ENCODE measurements around the gene XPNPEP3.

DNA sequence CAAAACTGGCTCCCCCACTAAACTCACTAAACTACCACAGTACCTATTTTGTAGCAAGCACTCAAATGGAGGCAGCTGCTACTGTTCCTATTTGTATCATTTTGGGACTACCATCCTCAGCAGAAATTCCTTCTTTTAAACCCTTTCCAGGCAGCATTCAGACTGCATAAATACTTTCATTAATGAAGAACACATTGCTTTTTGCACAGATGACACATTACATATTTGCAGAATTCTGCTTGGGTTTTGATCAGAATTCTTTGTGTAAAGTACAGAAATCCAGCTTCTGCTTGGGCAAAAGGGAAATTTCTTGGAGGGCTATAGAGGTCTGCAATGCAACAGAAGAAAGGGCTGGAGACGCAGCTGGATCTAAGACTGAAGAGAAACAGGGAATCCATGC lies 118.4 kb downstream of the XPNPEP3 start:
- TF ChIP-seq, protein P1, sequence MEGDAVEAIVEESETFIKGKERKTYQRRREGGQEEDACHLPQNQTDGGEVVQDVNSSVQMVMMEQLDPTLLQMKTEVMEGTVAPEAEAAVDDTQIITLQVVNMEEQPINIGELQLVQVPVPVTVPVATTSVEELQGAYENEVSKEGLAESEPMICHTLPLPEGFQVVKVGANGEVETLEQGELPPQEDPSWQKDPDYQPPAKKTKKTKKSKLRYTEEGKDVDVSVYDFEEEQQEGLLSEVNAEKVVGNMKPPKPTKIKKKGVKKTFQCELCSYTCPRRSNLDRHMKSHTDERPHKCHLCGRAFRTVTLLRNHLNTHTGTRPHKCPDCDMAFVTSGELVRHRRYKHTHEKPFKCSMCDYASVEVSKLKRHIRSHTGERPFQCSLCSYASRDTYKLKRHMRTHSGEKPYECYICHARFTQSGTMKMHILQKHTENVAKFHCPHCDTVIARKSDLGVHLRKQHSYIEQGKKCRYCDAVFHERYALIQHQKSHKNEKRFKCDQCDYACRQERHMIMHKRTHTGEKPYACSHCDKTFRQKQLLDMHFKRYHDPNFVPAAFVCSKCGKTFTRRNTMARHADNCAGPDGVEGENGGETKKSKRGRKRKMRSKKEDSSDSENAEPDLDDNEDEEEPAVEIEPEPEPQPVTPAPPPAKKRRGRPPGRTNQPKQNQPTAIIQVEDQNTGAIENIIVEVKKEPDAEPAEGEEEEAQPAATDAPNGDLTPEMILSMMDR (IDR thresholded peaks at IDR 0.05; ENCODE audit: low read depth, low read length): no peak
- TF ChIP-seq POLR2A (IDR thresholded peaks at IDR 0.05; ENCODE audit: extremely low read depth, insufficient read length): no peak
- TF ChIP-seq, protein P2, sequence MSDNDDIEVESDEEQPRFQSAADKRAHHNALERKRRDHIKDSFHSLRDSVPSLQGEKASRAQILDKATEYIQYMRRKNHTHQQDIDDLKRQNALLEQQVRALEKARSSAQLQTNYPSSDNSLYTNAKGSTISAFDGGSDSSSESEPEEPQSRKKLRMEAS (IDR thresholded peaks at IDR 0.05; ENCODE audit: low read depth, low read length): no peak

Measured in NB4 (cell line).